ENCODE measurements around the gene CCDC88C. TPM values are rescaled to one million over a fixed set of nuclear protein-coding genes. Genes with fewer than 3 reads are reported as not detected.

Gene CCDC88C
- total and polyA plus RNA-seq, 2 donors (not counting 3 experiments of a cell fraction or from before 2014, with no cell fraction given): 11.4 to 52.1 TPM

DNA sequence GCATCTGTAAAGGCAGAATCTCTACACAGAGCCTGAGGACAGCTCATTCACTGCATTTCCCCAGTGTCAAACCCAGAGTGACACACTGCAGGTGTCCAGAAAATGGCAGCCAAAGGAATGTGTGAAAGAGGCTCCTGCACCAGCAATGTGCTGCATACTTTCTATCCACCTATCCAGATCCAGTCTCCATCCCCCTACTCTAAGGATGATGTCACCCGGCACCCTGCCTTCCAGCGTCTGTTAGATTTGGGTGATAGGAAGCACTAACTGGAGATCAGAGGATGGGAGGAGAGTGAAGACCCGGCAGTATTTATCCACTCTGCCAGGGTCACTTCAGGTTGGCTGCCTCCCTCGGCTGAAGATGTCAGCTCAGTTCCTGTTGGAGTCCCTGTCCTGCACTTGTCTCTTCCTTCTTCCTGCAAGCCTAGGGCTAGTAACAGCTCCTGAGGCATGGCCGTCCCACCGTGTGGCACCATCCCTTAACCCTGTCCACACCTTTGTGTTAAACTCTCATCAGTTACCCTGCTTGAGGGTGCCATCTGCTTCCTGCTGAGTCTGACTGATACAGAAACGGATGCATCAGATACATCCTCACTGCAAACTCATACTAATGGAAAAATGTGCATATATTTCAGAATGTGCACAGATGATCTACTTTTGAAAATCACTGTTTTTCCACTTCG is 160.2 kb downstream of the CCDC88C start:
- no peaks in the 10 kb centered on the region for H3K79me2 ChIP-seq (ENCODE audit: control insufficient read depth, insufficient read depth, low read length)
- intact Hi-C loops (cut with micrococcal nuclease): no loop called here
- H2AFZ ChIP-seq (ENCODE audit: low read depth, low read length): no peak overlapping the region
- H3K36me3 ChIP-seq (ENCODE audit: control insufficient read depth in 2 of 2, extremely low read depth in 1 of 2, insufficient read depth in 2 of 2, low read length in 2 of 2): no peaks in the 10 kb centered on the region
- H3K27ac ChIP-seq (ENCODE audit: insufficient read depth, low read depth, low read length): no peak overlapping the region
- dilution Hi-C loops (cut with MboI; ENCODE audit: extremely low pct_ligation_motif_present, low sequenced_read_pairs): no loop called here
- H3K9me1 ChIP-seq (replicated peaks; ENCODE audit: control insufficient read depth, extremely low read depth, insufficient read depth, low read length): no peaks in the 10 kb centered on the region
- BruUV-seq (replicated peaks): no TSS peak
- POLR2A ChIA-PET: interaction anchor here (0.6 kb wide), 3 partner anchors 9 to 108 kb away, joined by 3 to 8 read pairs (median 7); no protein-coding TSS in a partner anchor
- DNase-seq (ENCODE audit: low read depth, low spot score) (no peak), FAIRE-seq (peak; percentile 15)
- no peak overlapping the region for H3K4me2 ChIP-seq (ENCODE audit: insufficient read depth, low read length)
- H4K20me1 ChIP-seq (replicated peaks; ENCODE audit: control insufficient read depth, extremely low read depth, insufficient read depth, low read length): no peaks in the 10 kb centered on the region
- H3K4me3 ChIP-seq (replicated peaks in 1 of 3; ENCODE audit: insufficient read depth in 1 of 3, low read depth in 1 of 3, low read length in 3 of 3): no peak overlapping the region
- TF ChIP-seq, protein P1, sequence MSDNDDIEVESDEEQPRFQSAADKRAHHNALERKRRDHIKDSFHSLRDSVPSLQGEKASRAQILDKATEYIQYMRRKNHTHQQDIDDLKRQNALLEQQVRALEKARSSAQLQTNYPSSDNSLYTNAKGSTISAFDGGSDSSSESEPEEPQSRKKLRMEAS (IDR thresholded peaks at IDR 0.05; ENCODE audit: insufficient read depth, insufficient read length): no peak
- TF ChIP-seq FOS (IDR thresholded peaks at IDR 0.05; ENCODE audit: borderline replicate concordance, insufficient read depth, low read length) (no peak), POLR2A (IDR thresholded peaks at IDR 0.05; ENCODE audit: low read depth, low read length) (no peak), MYC (IDR thresholded peaks at IDR 0.05; ENCODE audit: low read depth, low read length) (no peak), JUN (IDR thresholded peaks at IDR 0.05; ENCODE audit: borderline replicate concordance, insufficient read depth, insufficient read length, low read depth) (no peak)
- no peaks in the 10 kb centered on the region for H3K27me3 ChIP-seq (ENCODE audit: control insufficient read depth in 2 of 2, insufficient read depth in 2 of 2, low read length in 2 of 2)
- H3K9me3 ChIP-seq (replicated peaks; ENCODE audit: control insufficient read depth, insufficient read depth, low read length): no peaks in the 10 kb centered on the region
- H3K9ac ChIP-seq (replicated peaks; ENCODE audit: extremely low read depth, insufficient read depth, low read length): no peak overlapping the region
- peaks cover 7% of the 10 kb centered on the region for H3K4me1 ChIP-seq (ENCODE audit: control insufficient read depth, extremely low read depth, insufficient read depth, low read length)
- CTCF ChIA-PET: interaction anchor here (1.1 to 3.7 kb wide), 6 partner anchors 12 to 80 kb away, joined by 3 to 16 read pairs (median 4); no protein-coding TSS in a partner anchor

GRCh38 chr14:91256661-91257060 is 161.0 kb downstream of the CCDC88C start:
- Histone ChIP-seq H2AFZ (ENCODE audit: low read depth, low read length) (no peak overlapping the region), H4K20me1 (replicated peaks; ENCODE audit: control insufficient read depth, extremely low read depth, insufficient read depth, low read length) (no peaks in the 10 kb centered on the region), H3K4me1 (ENCODE audit: control insufficient read depth, extremely low read depth, insufficient read depth, low read length) (peaks cover 7% of the 10 kb centered on the region), H3K36me3 (ENCODE audit: control insufficient read depth in 2 of 2, extremely low read depth in 1 of 2, insufficient read depth in 2 of 2, low read length in 2 of 2) (no peaks in the 10 kb centered on the region), H3K4me3 (replicated peaks in 1 of 3; ENCODE audit: insufficient read depth in 1 of 3, low read depth in 1 of 3, low read length in 3 of 3) (no peak overlapping the region), H3K4me2 (ENCODE audit: insufficient read depth, low read length) (no peak overlapping the region), H3K27me3 (ENCODE audit: control insufficient read depth in 2 of 2, insufficient read depth in 2 of 2, low read length in 2 of 2) (no peaks in the 10 kb centered on the region), H3K79me2 (ENCODE audit: control insufficient read depth, insufficient read depth, low read length) (no peaks in the 10 kb centered on the region), H3K9me3 (replicated peaks; ENCODE audit: control insufficient read depth, insufficient read depth, low read length) (no peaks in the 10 kb centered on the region), H3K27ac (ENCODE audit: insufficient read depth, low read depth, low read length) (no peak overlapping the region), H3K9ac (replicated peaks; ENCODE audit: extremely low read depth, insufficient read depth, low read length) (no peak overlapping the region), H3K9me1 (replicated peaks; ENCODE audit: control insufficient read depth, extremely low read depth, insufficient read depth, low read length) (no peaks in the 10 kb centered on the region)
- ChIA-PET CTCF (interaction anchor here (1.1 to 3.7 kb wide), 4 partner anchors 13 to 79 kb away, joined by 3 to 16 read pairs (median 8); no protein-coding TSS in a partner anchor), POLR2A (interaction anchor here (0.6 kb wide), 1 partner anchor 8 kb away, joined by 8 read pairs; no protein-coding TSS in a partner anchor)
- dilution Hi-C loops (cut with MboI; ENCODE audit: extremely low pct_ligation_motif_present, low sequenced_read_pairs): no loop called here
- intact Hi-C loops (cut with micrococcal nuclease): no loop called here
- no peak for TF ChIP-seq MYC (IDR thresholded peaks at IDR 0.05; ENCODE audit: low read depth, low read length)
- no peak for TF ChIP-seq POLR2A (IDR thresholded peaks at IDR 0.05; ENCODE audit: low read depth, low read length)
- no peak for TF ChIP-seq FOS (IDR thresholded peaks at IDR 0.05; ENCODE audit: borderline replicate concordance, insufficient read depth, low read length)
- TF ChIP-seq, protein P2, sequence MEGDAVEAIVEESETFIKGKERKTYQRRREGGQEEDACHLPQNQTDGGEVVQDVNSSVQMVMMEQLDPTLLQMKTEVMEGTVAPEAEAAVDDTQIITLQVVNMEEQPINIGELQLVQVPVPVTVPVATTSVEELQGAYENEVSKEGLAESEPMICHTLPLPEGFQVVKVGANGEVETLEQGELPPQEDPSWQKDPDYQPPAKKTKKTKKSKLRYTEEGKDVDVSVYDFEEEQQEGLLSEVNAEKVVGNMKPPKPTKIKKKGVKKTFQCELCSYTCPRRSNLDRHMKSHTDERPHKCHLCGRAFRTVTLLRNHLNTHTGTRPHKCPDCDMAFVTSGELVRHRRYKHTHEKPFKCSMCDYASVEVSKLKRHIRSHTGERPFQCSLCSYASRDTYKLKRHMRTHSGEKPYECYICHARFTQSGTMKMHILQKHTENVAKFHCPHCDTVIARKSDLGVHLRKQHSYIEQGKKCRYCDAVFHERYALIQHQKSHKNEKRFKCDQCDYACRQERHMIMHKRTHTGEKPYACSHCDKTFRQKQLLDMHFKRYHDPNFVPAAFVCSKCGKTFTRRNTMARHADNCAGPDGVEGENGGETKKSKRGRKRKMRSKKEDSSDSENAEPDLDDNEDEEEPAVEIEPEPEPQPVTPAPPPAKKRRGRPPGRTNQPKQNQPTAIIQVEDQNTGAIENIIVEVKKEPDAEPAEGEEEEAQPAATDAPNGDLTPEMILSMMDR (IDR thresholded peaks at IDR 0.05; ENCODE audit: extremely low read depth in 1 of 2, insufficient read depth in 1 of 2, low read depth in 1 of 2, low read length in 2 of 2): no peak
- TF ChIP-seq EZH2 (IDR thresholded peaks at IDR 0.05; ENCODE audit: borderline replicate concordance, low read depth, low read length, severe bottlenecking): no peak
- no peak for TF ChIP-seq POLR2AphosphoS5 (IDR thresholded peaks at IDR 0.05; ENCODE audit: insufficient read depth, low read depth, low read length)
- TF ChIP-seq, protein P1 (IDR thresholded peaks at IDR 0.05; ENCODE audit: insufficient read depth, insufficient read length): no peak
- no peak for TF ChIP-seq JUN (IDR thresholded peaks at IDR 0.05; ENCODE audit: borderline replicate concordance, insufficient read depth, insufficient read length, low read depth)
- TF ChIP-seq GATA2 (IDR thresholded peaks at IDR 0.05; ENCODE audit: insufficient read depth, insufficient read length, low read depth, low read length): no peak
- no TSS peak for BruUV-seq (replicated peaks)
- no peak for DNase-seq (ENCODE audit: low read depth, low spot score)
- FAIRE-seq: no peak

All from endothelial cell of umbilical vein (primary cell).